Esophagus muscularis mucosa (tissue), 4 donors: Measurements from ENCODE around the gene SLCO2B1. TPM values are rescaled to one million over a fixed set of nuclear protein-coding genes. Genes with fewer than 3 reads are reported as not detected.

ENCODE experiments used
- DNase-seq: peaks from one replicate; pipeline ENCODE4 v3.0.0-alpha.2; 2017; ENCODE audit errors: extremely low spot score
- H3K27ac ChIP-seq, 4 donors: fragments of 200-600 bp; sonication (generic); replicated peaks in 1 of 4; 1 replicate in 3 of 4; 2 replicates in 1 of 4; pipeline ENCODE4 v1.5.1; 2016 to 2019; ENCODE audit warnings: mild to moderate bottlenecking in 1 of 4
- H3K27me3 ChIP-seq, 4 donors: fragments of 200-600 bp; sonication (generic); one replicate each; pipeline versions ENCODE4 v1.5.1 to v1.6.0; 2016 to 2019
- H3K36me3 ChIP-seq, 4 donors: fragments of 200-600 bp; sonication (generic); one replicate each; pipeline ENCODE4 v1.5.1; 2016 to 2019
- H3K4me1 ChIP-seq, 4 donors: fragments of 200-600 bp; sonication (generic); one replicate each; pipeline ENCODE4 v1.5.1; 2016 to 2019
- H3K4me3 ChIP-seq, 4 donors: fragments of 200-600 bp; sonication (generic); 1 replicate in 2 of 4; 2 replicates in 2 of 4; pipeline ENCODE4 v1.5.1; 2016 to 2019; ENCODE audit warnings: mild to moderate bottlenecking in 4 of 4, moderate library complexity in 1 of 4
- H3K9me3 ChIP-seq, 4 donors: fragments of 200-600 bp; sonication (generic); 1 replicate in 3 of 4; 2 replicates in 1 of 4; pipeline ENCODE4 v1.5.1; 2016 to 2019
- CTCF ChIP-seq, 3 experiments: fragments of 200-600 bp in 2 of 3; fragments of 450-650 bp in 1 of 3; sonication (generic) in 2 of 3; IDR thresholded peaks; one replicate each; pipeline ENCODE4 v1.5.1; 2017 to 2019; ENCODE audit warnings: antibody characterized with exemption in 3 of 3, mild to moderate bottlenecking in 2 of 3, moderate library complexity in 1 of 3
- EP300 ChIP-seq: sonication (generic); formaldehyde crosslinking; IDR thresholded peaks from one replicate; pipeline ENCODE4 v1.6.1; 2017; ENCODE audit warnings: antibody characterized with exemption
- POLR2A ChIP-seq: fragments of 450-650 bp; IDR thresholded peaks from one replicate; pipeline ENCODE4 v1.6.1; 2017; ENCODE audit warnings: antibody characterized with exemption, moderate library complexity, mild to moderate bottlenecking, low read depth
- POLR2AphosphoS5 ChIP-seq, 2 donors: sonication (generic); formaldehyde crosslinking; IDR thresholded peaks; one replicate each; pipeline ENCODE4 v1.6.1; 2017; ENCODE audit warnings: antibody characterized with exemption in 2 of 2
- WGBS: methylation state at CpG from one replicate; pipeline ENCODE4 v1.1.5; 2018; 5-methylcytosine and 5-hydroxymethylcytosine counted together
- intact Hi-C: fragments of 100-400 bp; cut with DNase I; formaldehyde crosslinking; loops from one replicate; pipeline ENCODE4 v1.15.1; 2023
- total RNA-seq, 4 donors: library from RNA; depleted of rRNA; stranded (reverse); fragments of >200 nt; gene quantifications; one replicate each; pipeline versions ENCODE4 v1.1.0 to v1.2.1, GENCODE V29; 2016

SLCO2B1 gene
- total RNA-seq, 4 donors from 2014 or later, result 30.5 to 61.1 (median 33.0) TPM

- Histone ChIP-seq H3K27ac (no peak overlapping the region), H3K9me3 (no peaks in the 10 kb centered on the region), H3K4me3 (no peak overlapping the region), H3K36me3 (no peaks in the 10 kb centered on the region), H3K4me1 (peaks cover 11 to 25% (median 23%) of the 10 kb centered on the region in 4 donors), H3K27me3 (peaks cover 0 to 44% (median 0%) of the 10 kb centered on the region in 4 donors)
- no peak for DNase-seq
- intact Hi-C loops, result loop anchor here (1.0 to 5.0 kb wide), 2 partner anchors 67 to 108 kb away; no protein-coding TSS in a partner anchor
- 38% methylated on average over 21 of the region's 22 CpGs for WGBS
- TF ChIP-seq CTCF (IDR thresholded peaks at IDR 0.05), result peak; percentile 74 to 92 (median 88)
- TF ChIP-seq POLR2AphosphoS5 (IDR thresholded peaks at IDR 0.05), result no peak
Observed at GRCh38 chr11:75140269-75141138, 10.4 kb upstream of the SLCO2B1 start.

GRCh38 chr11:75141166-75141565, 9.7 kb upstream of the SLCO2B1 start:
- Histone ChIP-seq H3K27me3 (peaks cover 0 to 39% (median 0%) of the 10 kb centered on the region in 4 donors), H3K4me1 (peaks cover 11 to 25% (median 23%) of the 10 kb centered on the region in 4 donors), H3K27ac (no peak overlapping the region), H3K36me3 (no peaks in the 10 kb centered on the region), H3K4me3 (no peak overlapping the region), H3K9me3 (no peaks in the 10 kb centered on the region)
- intact Hi-C loops, result loop anchor here (5.0 kb wide), 1 partner anchor 66 kb away; no protein-coding TSS in a partner anchor
- 68% methylated on average over 6 of the region's 6 CpGs for WGBS
- TF ChIP-seq CTCF (IDR thresholded peaks at IDR 0.05) (no peak), EP300 (no peak), POLR2A (no peak), POLR2AphosphoS5 (IDR thresholded peaks at IDR 0.05) (no peak)
- no peak for DNase-seq

GRCh38 chr11:75142714-75143419, 8.0 kb upstream of the SLCO2B1 start:
- 59% methylated on average over 9 of the region's 10 CpGs for WGBS
- Histone ChIP-seq H3K27ac (no peak overlapping the region), H3K36me3 (no peaks in the 10 kb centered on the region), H3K4me1 (peaks cover 15 to 33% (median 25%) of the 10 kb centered on the region in 4 donors), H3K4me3 (no peak overlapping the region), H3K27me3 (peaks cover 0 to 22% (median 0%) of the 10 kb centered on the region in 4 donors), H3K9me3 (no peaks in the 10 kb centered on the region)
- TF ChIP-seq CTCF (IDR thresholded peaks at IDR 0.05), result no peak
- TF ChIP-seq POLR2AphosphoS5 (IDR thresholded peaks at IDR 0.05), result peak in 1 of 2 donors; percentile 67
- peak; percentile 94 for DNase-seq
- intact Hi-C loops, result loop anchor here (5.0 kb wide), 1 partner anchor 64 kb away; no protein-coding TSS in a partner anchor

GRCh38 chr11:75143420-75143731, 7.5 kb upstream of the SLCO2B1 start:
- Histone ChIP-seq H3K4me1 (peaks cover 15 to 36% (median 27%) of the 10 kb centered on the region in 4 donors), H3K27ac (no peak overlapping the region), H3K36me3 (no peaks in the 10 kb centered on the region), H3K4me3 (no peak overlapping the region), H3K9me3 (no peaks in the 10 kb centered on the region), H3K27me3 (peaks cover 0 to 19% (median 0%) of the 10 kb centered on the region in 4 donors)
- intact Hi-C loops, result loop anchor here (5.0 kb wide), 1 partner anchor 64 kb away; no protein-coding TSS in a partner anchor
- TF ChIP-seq EP300, result no peak
- TF ChIP-seq CTCF (IDR thresholded peaks at IDR 0.05), result no peak
- DNase-seq, result no peak
- 66% methylated on average over 6 of the region's 6 CpGs for WGBS
